Activated CD8-positive, alpha-beta T cell treated with anti-CD3 and anti-CD28 coated beads for 36 hours (primary cell): ENCODE data around the gene FMNL2. TPM values are rescaled to one million over a fixed set of nuclear protein-coding genes. Genes with fewer than 3 reads are reported as not detected.

Experiments used
- ATAC-seq: fragments of 200-7000 bp; cut with Tn5 transposase; one replicate; pipeline ENCODE4 v1.10.0; 2021; ENCODE audit warnings: mild to moderate bottlenecking, moderate library complexity
- CTCF ChIA-PET: fragments of 350-600 bp; sonication (Branson Sonifier 250); formaldehyde crosslinking; loops from one replicate; lab custom pipeline; 2021; ENCODE audit warnings: antibody characterized with exemption; lab: Charles Lee
- POLR2A ChIA-PET: fragments of 350-600 bp; sonication (Branson Sonifier 250); formaldehyde crosslinking; loops from one replicate; lab custom pipeline; 2021; ENCODE audit warnings: antibody characterized with exemption; lab: Charles Lee
- DNase-seq: peaks from one replicate; pipeline ENCODE4 v3.0.0-alpha.2; 2020
- H3K27ac Mint-ChIP-seq: one replicate; pipeline ENCODE4 v1.8.0; 2021; ENCODE audit warnings: mild to moderate bottlenecking, mixed read lengths
- H3K27me3 Mint-ChIP-seq: one replicate; pipeline ENCODE4 v1.8.0; 2021; ENCODE audit warnings: mixed read lengths
- H3K36me3 Mint-ChIP-seq: one replicate; pipeline ENCODE4 v1.8.0; 2021; ENCODE audit warnings: low read depth, mixed read lengths
- H3K4me1 Mint-ChIP-seq: one replicate; pipeline ENCODE4 v1.8.0; 2021; ENCODE audit warnings: low read depth, mixed read lengths
- H3K4me3 Mint-ChIP-seq: one replicate; pipeline ENCODE4 v1.8.0; 2021; ENCODE audit warnings: mild to moderate bottlenecking, moderate library complexity, mixed read lengths
- H3K9me3 Mint-ChIP-seq: one replicate; pipeline ENCODE4 v1.8.0; 2021; ENCODE audit warnings: mixed read lengths
- intact Hi-C: fragments of 100-400 bp; cut with micrococcal nuclease; formaldehyde crosslinking; loops from one replicate; pipeline ENCODE4 v1.10.0; 2022
- total RNA-seq, 2 experiments: library from RNA; stranded (reverse); gene quantifications; one replicate each; pipeline ENCODE4 v1.2.3, GENCODE V29; 2021
- TF ChIP-seq, protein P1 (sequence below): fragments of 200-600 bp; IDR thresholded peaks from one replicate; pipeline ENCODE4 v1.8.0; 2022; ENCODE audit warnings: antibody characterized with exemption, mild to moderate bottlenecking

Gene FMNL2
- total RNA-seq, 2 experiments from 2014 or later, result 1.1 TPM

DNA sequence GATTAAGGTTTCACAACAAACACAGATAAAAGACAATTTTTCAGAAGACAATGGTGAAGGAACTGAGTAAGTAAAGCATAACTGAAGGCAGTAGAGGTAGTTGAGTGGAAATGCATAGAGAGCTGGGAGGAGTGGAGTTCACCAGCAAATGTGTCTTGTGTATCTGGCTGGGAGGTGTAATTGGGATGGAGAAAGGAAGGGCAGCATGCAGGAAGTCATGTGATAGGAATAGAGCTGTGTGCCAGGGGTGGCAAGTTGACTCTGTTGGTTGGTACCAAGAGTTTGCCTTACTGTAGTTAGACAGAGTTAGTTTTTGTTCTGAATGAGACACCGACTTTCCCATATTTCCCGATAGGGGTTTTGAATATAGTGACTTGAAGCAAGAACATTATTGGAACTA is 56.3 kb downstream of the FMNL2 start:
- CTCF ChIA-PET, result no interaction called here
- ATAC-seq, result no peak

DNA sequence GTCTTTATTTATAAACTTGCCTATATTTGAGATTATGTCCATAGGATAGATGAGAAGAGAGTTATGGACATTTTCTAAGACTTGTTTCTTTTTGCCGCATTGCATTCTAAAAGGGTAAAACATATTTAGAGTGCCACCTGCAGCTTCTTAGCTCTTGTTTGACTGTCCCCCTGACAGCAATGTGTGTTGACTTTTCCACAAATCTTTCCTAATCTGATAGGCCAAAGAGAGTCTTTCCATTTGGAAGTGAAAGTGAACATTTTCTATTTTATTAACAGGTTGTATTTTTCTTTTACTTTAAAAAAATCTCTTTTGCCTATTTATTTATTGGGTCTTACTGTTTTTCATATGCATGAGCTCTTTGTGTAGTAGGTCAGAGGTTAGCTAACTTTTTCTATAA is 58.4 kb downstream of the FMNL2 start:
- TF ChIP-seq, protein P1, sequence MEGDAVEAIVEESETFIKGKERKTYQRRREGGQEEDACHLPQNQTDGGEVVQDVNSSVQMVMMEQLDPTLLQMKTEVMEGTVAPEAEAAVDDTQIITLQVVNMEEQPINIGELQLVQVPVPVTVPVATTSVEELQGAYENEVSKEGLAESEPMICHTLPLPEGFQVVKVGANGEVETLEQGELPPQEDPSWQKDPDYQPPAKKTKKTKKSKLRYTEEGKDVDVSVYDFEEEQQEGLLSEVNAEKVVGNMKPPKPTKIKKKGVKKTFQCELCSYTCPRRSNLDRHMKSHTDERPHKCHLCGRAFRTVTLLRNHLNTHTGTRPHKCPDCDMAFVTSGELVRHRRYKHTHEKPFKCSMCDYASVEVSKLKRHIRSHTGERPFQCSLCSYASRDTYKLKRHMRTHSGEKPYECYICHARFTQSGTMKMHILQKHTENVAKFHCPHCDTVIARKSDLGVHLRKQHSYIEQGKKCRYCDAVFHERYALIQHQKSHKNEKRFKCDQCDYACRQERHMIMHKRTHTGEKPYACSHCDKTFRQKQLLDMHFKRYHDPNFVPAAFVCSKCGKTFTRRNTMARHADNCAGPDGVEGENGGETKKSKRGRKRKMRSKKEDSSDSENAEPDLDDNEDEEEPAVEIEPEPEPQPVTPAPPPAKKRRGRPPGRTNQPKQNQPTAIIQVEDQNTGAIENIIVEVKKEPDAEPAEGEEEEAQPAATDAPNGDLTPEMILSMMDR, result no peak
- no peaks in the 10 kb centered on the region for H3K4me1 Mint-ChIP-seq
- no peaks in the 10 kb centered on the region for H3K36me3 Mint-ChIP-seq
- H3K9me3 Mint-ChIP-seq, result peaks cover 2% of the 10 kb centered on the region
- peaks cover 4% of the 10 kb centered on the region for H3K27me3 Mint-ChIP-seq
- ChIA-PET POLR2A (no interaction called here), CTCF (no interaction called here)
- DNase-seq (no peak), ATAC-seq (no peak)
- intact Hi-C loops, result no loop called here
- no peak overlapping the region for H3K4me3 Mint-ChIP-seq
- no peak overlapping the region for H3K27ac Mint-ChIP-seq

More for the DNA sequence above, 56.3 kb downstream of the FMNL2 start:
- intact Hi-C loops, result no loop called here
- DNase-seq, result no peak
- TF ChIP-seq, protein P1, result no peak
- POLR2A ChIA-PET, result no interaction called here
- H3K9me3 Mint-ChIP-seq, result peaks cover 2% of the 10 kb centered on the region
- H3K4me1 Mint-ChIP-seq, result no peaks in the 10 kb centered on the region
- H3K27me3 Mint-ChIP-seq, result peaks cover 2% of the 10 kb centered on the region
- no peak overlapping the region for H3K27ac Mint-ChIP-seq
- no peaks in the 10 kb centered on the region for H3K36me3 Mint-ChIP-seq
- H3K4me3 Mint-ChIP-seq, result no peak overlapping the region

DNA sequence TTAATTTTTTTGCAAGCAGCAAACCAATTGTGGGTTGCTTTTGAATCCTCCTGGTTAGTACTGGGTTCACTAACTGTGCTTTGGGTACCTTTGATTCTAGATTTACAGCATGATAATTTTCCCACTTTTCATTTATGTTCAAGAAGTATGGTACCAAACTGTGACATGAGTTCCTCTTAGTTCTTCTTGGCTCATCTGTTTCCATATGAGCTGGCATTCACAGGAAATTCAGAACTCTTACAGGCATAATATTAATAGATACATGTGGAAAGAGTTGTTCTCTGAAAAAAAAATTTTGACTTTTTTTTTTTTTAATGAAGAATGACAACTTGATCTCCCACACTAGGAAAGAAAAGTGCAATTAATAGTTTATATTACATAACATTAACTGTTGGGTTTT is 59.4 kb downstream of the FMNL2 start:
- no peak for ATAC-seq
- intact Hi-C loops, result no loop called here

DNA sequence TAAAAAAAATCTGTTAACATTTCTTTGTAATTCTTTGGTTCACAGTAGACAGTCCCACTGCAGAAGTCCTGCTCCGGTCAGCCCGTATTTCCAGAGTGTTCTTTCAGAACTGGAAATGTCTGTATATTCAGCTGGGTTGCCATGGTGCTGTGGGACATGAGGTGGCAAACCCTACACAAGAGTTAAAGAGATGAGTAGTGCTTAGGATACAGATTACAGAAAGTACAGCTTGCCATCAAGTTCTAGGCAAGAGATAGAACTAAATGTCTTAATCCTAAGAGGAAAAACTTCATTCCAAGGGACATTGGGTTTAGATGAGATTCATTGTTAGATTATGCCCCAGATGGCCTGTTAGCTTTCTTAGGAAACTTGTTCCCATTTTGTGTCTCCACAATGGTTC is 60.1 kb downstream of the FMNL2 start:
- TF ChIP-seq, protein P1, result no peak
- POLR2A ChIA-PET, result no interaction called here
- no peak overlapping the region for H3K4me3 Mint-ChIP-seq
- intact Hi-C loops, result no loop called here
- H3K9me3 Mint-ChIP-seq, result peaks cover 2% of the 10 kb centered on the region
- no peaks in the 10 kb centered on the region for H3K36me3 Mint-ChIP-seq
- ATAC-seq, result no peak
- CTCF ChIA-PET, result no interaction called here
- H3K27me3 Mint-ChIP-seq, result peaks cover 9% of the 10 kb centered on the region
- DNase-seq, result no peak
- H3K27ac Mint-ChIP-seq, result no peak overlapping the region
- H3K4me1 Mint-ChIP-seq, result no peaks in the 10 kb centered on the region

More for the DNA sequence above, 59.4 kb downstream of the FMNL2 start:
- H3K27ac Mint-ChIP-seq, result no peak overlapping the region
- no peaks in the 10 kb centered on the region for H3K4me1 Mint-ChIP-seq
- CTCF ChIA-PET, result no interaction called here
- H3K27me3 Mint-ChIP-seq, result peaks cover 7% of the 10 kb centered on the region
- H3K9me3 Mint-ChIP-seq, result peaks cover 2% of the 10 kb centered on the region
- no peaks in the 10 kb centered on the region for H3K36me3 Mint-ChIP-seq
- DNase-seq, result no peak
- H3K4me3 Mint-ChIP-seq, result no peak overlapping the region
- TF ChIP-seq, protein P1, result no peak
- POLR2A ChIA-PET, result interaction anchor here (0.5 kb wide), 1 partner anchor 46 kb away, joined by 3 read pairs; no protein-coding TSS in a partner anchor

DNA sequence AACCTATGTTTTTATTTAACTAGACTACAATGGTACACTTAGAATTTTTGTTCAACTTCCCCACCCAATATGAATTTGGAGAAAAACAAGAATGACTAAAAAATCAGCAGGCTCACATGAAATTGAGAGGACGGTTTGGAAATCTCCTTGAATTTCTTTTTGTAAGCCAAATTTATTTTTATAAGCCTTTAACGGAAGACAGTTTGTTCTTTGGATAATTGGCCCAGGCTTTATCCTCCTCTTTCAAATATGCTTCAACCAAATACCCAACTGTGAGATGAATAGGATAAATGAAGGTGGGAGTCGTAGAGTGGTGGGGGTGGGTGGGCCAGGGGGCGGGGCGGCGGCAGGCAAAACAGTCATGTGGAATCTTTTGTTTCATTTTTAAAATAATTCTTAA is 60.6 kb downstream of the FMNL2 start:
- Mint-ChIP-seq H3K4me3 (no peak overlapping the region), H3K36me3 (no peaks in the 10 kb centered on the region), H3K9me3 (peaks cover 2% of the 10 kb centered on the region), H3K27me3 (peaks cover 9% of the 10 kb centered on the region), H3K27ac (no peak overlapping the region), H3K4me1 (no peaks in the 10 kb centered on the region)
- DNase-seq (no peak), ATAC-seq (no peak)
- ChIA-PET POLR2A (no interaction called here), CTCF (no interaction called here)
- intact Hi-C loops, result no loop called here
- TF ChIP-seq, protein P1, result no peak
